Right cardiac atrium (tissue), 5 donors: ENCODE data around the gene PRICKLE1. TPM values are rescaled to one million over a fixed set of nuclear protein-coding genes. Genes with fewer than 3 reads are reported as not detected.

Source experiments
- ATAC-seq, 2 donors: fragments of 200-7000 bp; cut with Tn5 transposase; one replicate each; pipeline versions ENCODE4 v1.8.0 to v1.9.1; 2020; ENCODE audit warnings: moderate library complexity in 2 of 2, mild to moderate bottlenecking in 1 of 2
- DNase-seq, 3 donors: peaks; one replicate each; pipeline ENCODE4 v3.0.0-alpha.2; 2020
- H3K27ac ChIP-seq: one replicate; pipeline ENCODE4 v1.5.1; 2013; ENCODE audit warnings: mild to moderate bottlenecking, low read length, control low read depth, moderate library complexity
- H3K27me3 ChIP-seq: one replicate; pipeline ENCODE4 v1.6.1; 2013; ENCODE audit not compliant: control insufficient read depth, insufficient read depth
- H3K4me1 ChIP-seq: one replicate; pipeline ENCODE4 v1.6.1; 2013; ENCODE audit warnings: low read length; ENCODE audit not compliant: control insufficient read depth, insufficient read depth
- H3K4me3 ChIP-seq: one replicate; pipeline ENCODE4 v1.5.1; 2013; ENCODE audit warnings: low read length, control low read depth
- H3K9me3 ChIP-seq: one replicate; pipeline ENCODE4 v1.6.1; 2013; ENCODE audit warnings: low read length; ENCODE audit not compliant: control insufficient read depth
- WGBS: extraction: QIAGEN DNeasy Blood & Tissue Kit; methylation state at CpG from one replicate; pipeline ENCODE4 v1.1.7; 2013; 5-methylcytosine and 5-hydroxymethylcytosine counted together
- intact Hi-C, 4 donors: fragments of 100-400 bp; cut with DNase I; formaldehyde crosslinking; loops; one replicate each; pipeline versions ENCODE4 v1.11.0 to v1.14.0; 2022 to 2023
- polyA plus RNA-seq: library from polyadenylated mRNA; stranded (reverse); fragments of 200-250 nt; gene quantifications from one replicate; pipeline ENCODE4 v1.2.3, GENCODE V29; 2013
- total RNA-seq, 4 donors: library from RNA; stranded (reverse); fragmentation: NEBNext Ultra II Directional; extraction: Animal tissue kit (Norgen Biotek cat#: 25700); gene quantifications; one replicate each; pipeline ENCODE4 v1.2.1, GENCODE V29; 2021
- donor health status: healthy with polysubstance abuse.
- donor health status: DM: no; HTN: yes; CAD: no.
- donor health status: DM: no; HTN: no; CAD: no.
- donor health status: DM: no; HTN: yes; CAD: no; lungs with severe emphysema.
- donor health status: DM: yes; HTN: yes; CAD: no.

The PRICKLE1 gene
- total and polyA plus RNA-seq, 5 donors: 7.1 to 27.2 (median 24.9) TPM

DNA sequence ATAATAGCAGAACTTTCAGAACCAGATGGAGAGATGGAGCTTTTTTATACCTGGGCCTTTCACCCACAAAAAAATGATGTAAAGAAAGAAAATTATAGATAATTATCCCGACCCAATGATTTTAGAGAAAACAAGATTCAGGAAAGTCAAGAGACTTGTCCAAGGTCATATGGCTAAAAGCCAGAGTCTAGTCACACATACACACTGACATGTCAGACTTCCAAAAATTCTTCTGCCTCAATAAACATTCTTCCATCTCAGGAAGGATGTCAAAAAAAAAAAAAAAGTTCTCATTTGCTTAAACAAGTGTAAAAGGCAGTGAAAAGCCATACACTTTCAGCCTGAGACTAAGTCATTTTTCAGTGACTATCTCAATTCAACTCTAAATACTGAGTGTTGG, 116.0 kb downstream of the PRICKLE1 start:
- ATAC-seq (no peak), DNase-seq (no peak)
- no peaks in the 10 kb centered on the region for H3K27me3 ChIP-seq
- no peak overlapping the region for H3K27ac ChIP-seq
- peaks cover 4% of the 10 kb centered on the region for H3K4me1 ChIP-seq
- no peak overlapping the region for H3K4me3 ChIP-seq
- WGBS: 30% methylated on average over 1 of the region's 1 CpG
- intact Hi-C loops: no loop called here
- no peaks in the 10 kb centered on the region for H3K9me3 ChIP-seq

DNA sequence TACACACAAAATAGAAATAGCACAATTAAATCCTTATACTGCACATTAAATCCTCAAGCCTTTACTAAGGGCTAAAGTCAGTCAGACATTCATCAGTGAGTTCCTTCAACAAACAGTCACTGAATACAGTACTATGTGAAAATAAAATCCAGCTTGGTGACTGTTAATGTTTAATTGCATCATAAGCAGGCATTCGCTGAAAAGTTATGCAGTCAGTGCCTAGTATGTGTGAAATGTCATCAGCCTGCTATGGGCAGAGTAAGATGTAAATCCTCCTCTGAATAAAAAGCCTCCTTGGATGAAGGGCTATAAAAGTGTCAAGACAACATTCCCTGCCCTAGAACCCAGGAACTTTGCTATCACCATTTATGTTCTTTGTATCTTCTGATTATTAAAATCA, 116.4 kb downstream of the PRICKLE1 start:
- DNase-seq (no peak), ATAC-seq (no peak)
- intact Hi-C loops: no loop called here
- peaks cover 4% of the 10 kb centered on the region for H3K4me1 ChIP-seq
- H3K4me3 ChIP-seq: no peak overlapping the region
- H3K27me3 ChIP-seq: no peaks in the 10 kb centered on the region
- H3K27ac ChIP-seq: no peak overlapping the region
- 37% methylated on average over 1 of the region's 1 CpG for WGBS
- no peaks in the 10 kb centered on the region for H3K9me3 ChIP-seq

DNA sequence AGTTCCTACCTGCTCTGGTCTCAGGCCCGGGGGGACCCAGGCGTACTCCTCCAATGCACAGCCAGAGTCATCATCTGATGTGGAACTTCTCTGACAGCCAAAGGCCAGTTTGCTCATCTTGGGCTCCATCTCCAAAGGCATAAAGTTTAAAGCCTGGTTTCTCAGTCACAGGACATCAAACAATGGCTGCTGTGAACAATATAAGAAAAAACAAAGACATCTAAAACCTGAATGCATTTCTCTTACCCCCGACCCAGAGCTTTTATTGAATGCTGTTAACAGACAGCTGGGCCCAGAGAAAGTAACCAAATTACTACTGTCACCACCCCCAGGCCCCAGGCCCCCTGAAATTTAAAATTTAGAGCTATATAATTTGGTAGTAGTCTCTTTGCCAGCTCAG, 117.2 kb downstream of the PRICKLE1 start:
- no peak for DNase-seq
- H3K4me1 ChIP-seq: peaks cover 4% of the 10 kb centered on the region
- no peaks in the 10 kb centered on the region for H3K9me3 ChIP-seq
- ATAC-seq: no peak
- H3K27me3 ChIP-seq: no peaks in the 10 kb centered on the region
- no peak overlapping the region for H3K4me3 ChIP-seq
- H3K27ac ChIP-seq: no peak overlapping the region
- intact Hi-C loops: no loop called here
- 77% methylated on average over 3 of the region's 3 CpGs for WGBS

DNA sequence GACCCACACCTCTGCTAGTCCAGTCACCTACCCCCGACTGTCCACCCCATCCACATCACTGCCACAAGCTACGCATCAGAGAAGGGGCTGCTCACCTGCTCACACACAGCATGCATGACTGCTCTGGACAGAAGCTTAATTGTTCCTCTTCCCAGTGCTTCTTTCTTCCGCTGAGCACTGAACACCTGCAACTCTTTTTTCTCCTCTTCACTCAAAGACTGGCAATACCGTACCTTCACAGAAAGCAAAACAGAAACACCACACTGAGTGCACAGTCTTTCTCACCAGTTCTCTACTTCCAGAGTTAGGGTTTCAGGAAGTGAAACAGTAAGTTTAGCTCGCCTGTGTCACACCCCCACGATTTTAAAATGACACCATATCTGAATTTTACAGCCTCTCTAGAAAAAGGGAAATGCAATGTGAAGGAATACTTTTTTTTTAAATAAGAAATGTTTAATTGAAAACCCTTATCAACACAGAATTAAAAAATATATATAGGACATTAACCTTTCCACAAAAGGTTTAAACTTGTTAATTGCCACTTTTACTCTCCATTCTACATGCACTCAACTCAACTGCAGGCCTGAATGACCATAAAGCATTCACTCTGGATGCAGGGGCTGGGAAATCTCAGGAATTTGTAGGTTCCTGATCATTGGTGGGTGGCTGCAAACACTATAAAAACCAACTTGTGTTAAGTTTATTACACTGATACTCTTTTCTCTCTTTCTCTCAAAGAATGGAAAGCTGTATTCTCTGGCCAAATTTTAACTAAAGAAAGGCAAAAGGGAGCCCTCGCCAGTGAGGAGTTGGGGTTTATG, 120.0 kb downstream of the PRICKLE1 start:
- DNase-seq (no peak), ATAC-seq (no peak)
- Histone ChIP-seq H3K4me3 (no peak overlapping the region), H3K9me3 (no peaks in the 10 kb centered on the region), H3K27ac (no peak overlapping the region), H3K27me3 (no peaks in the 10 kb centered on the region), H3K4me1 (peaks cover 9% of the 10 kb centered on the region)
- 76% methylated on average over 7 of the region's 7 CpGs for WGBS
- intact Hi-C loops: no loop called here

DNA sequence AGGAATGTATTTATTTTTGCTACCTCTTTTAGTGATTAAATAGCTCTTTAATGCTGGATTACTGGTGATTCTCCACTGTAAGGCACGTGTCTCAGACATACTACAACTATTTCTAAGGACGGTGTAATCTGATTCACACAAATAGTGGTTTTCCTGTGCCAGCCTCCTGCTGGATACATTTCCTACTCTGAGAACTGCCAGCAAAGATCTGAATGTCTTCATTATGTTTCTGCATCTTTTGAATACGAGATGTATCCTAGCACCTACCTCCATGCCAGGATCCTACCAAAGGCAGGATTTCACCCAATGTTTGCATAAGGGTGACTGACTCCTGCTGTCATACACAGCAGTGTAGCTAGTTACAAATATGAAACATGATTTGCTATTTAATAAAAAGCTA, 120.6 kb downstream of the PRICKLE1 start:
- ATAC-seq: no peak
- no peak overlapping the region for H3K4me3 ChIP-seq
- DNase-seq: no peak
- no peaks in the 10 kb centered on the region for H3K27me3 ChIP-seq
- intact Hi-C loops: no loop called here
- peaks cover 10% of the 10 kb centered on the region for H3K4me1 ChIP-seq
- WGBS: 30% methylated on average over 3 of the region's 3 CpGs
- no peaks in the 10 kb centered on the region for H3K9me3 ChIP-seq
- H3K27ac ChIP-seq: no peak overlapping the region

DNA sequence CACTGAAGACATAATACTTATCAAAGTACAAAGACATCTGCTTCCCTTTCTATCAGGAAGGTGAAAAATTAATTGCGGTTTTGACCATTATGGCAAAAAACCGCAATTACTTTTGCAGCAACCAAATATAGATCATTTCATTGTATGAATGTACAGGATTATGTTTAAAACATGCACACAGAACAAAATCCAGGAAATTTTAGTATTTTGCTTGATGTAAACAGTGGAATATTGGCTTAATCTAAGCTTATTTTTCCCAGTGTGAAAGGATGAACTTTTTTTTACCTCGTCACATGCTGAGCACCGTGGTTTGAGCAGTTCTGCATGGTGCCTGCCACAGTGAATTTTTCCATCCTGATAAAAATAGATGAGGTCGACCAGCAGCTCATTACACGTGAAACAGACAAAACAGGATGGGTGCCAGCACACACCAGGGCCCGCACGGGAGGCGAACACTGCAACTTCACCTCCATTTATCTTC, 121.2 kb downstream of the PRICKLE1 start:
- intact Hi-C loops: no loop called here
- H3K4me1 ChIP-seq: peaks cover 8% of the 10 kb centered on the region
- no peak overlapping the region for H3K4me3 ChIP-seq
- H3K27ac ChIP-seq: no peak overlapping the region
- DNase-seq: peak; percentile 24 to 70 (median 60)
- no peaks in the 10 kb centered on the region for H3K27me3 ChIP-seq
- ATAC-seq: peak; percentile 61 to 71
- no peaks in the 10 kb centered on the region for H3K9me3 ChIP-seq
- 37% methylated on average over 9 of the region's 9 CpGs for WGBS

DNA sequence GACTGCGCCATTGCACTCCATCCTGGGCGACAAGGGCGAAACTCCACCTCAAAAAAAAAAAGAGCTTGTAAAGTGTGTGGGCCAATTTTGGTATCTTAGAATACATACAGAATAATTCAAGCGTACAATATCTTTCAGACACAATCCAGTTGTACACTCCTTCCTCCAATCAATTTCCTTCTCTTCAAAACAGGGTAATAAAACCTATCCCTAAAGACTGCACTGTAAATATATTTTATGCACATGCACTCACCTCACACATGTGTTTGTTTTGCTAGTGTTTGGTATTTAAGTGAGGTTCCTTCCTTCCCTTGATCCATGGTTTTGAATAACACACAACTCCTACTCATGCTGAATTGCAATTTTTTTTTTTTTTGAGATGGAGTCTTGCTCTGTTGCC, 125.9 kb downstream of the PRICKLE1 start:
- 100% methylated on average over 4 of the region's 4 CpGs for WGBS
- intact Hi-C loops: no loop called here

DNA sequence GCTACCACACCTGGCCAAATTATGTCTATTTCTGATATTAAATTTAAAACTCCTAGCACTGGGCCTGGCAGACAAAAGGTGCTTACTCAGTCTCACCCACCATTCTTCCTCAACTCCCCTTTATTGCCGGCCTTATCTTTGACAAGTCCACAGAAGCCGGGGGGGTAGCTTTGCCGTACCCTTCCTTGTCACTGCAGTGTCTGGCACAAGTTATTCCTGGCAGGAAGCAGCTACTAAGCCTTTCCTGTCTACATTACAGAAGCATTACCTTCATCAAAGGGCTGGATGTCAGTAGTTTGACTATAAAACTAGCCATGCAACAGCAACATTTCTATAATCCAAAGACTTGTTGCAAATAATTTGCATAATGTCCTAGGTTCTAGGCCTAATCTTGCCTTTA, 127.1 kb downstream of the PRICKLE1 start:
- no peak overlapping the region for H3K4me3 ChIP-seq
- no peak overlapping the region for H3K27ac ChIP-seq
- ATAC-seq (peak in 1 of 2 donors; percentile 30), DNase-seq (no peak)
- intact Hi-C loops: no loop called here
- 29% methylated on average over 3 of the region's 3 CpGs for WGBS
- H3K27me3 ChIP-seq: no peaks in the 10 kb centered on the region
- no peaks in the 10 kb centered on the region for H3K9me3 ChIP-seq
- H3K4me1 ChIP-seq: peaks cover 5% of the 10 kb centered on the region

More for the DNA sequence above, 125.9 kb downstream of the PRICKLE1 start:
- no peak for DNase-seq
- Histone ChIP-seq H3K27me3 (no peaks in the 10 kb centered on the region), H3K4me1 (peaks cover 5% of the 10 kb centered on the region), H3K4me3 (no peak overlapping the region), H3K27ac (no peak overlapping the region), H3K9me3 (no peaks in the 10 kb centered on the region)
- no peak for ATAC-seq

DNA sequence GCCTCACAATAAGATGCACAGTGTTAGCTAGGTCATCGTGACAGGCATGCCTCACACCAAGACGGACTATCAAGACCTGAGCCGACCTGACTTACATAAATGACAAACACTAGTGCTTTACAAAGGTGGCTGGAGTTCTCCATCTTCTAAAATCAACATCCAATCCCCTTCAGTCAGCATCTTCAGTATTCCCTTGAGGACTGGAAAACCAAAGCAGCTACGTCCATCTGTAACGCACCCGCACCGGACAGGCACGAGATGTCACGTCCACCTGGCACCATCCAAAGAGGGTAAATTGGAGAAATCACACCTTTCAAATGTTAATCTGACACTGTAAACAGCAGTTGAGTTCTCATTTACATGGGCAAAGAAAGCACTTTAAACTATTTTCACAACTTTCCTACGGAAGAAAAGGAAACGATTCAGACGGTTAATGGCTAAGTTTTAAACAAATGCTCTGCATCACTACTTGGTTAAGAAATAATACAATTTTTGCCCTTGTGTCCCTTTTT, 130.2 kb downstream of the PRICKLE1 start:
- Histone ChIP-seq H3K27ac (no peak overlapping the region), H3K4me1 (no peaks in the 10 kb centered on the region), H3K4me3 (no peak overlapping the region), H3K9me3 (no peaks in the 10 kb centered on the region), H3K27me3 (no peaks in the 10 kb centered on the region)
- WGBS: 87% methylated on average over 12 of the region's 12 CpGs
- intact Hi-C loops: no loop called here
- no peak for DNase-seq
- ATAC-seq: no peak

DNA sequence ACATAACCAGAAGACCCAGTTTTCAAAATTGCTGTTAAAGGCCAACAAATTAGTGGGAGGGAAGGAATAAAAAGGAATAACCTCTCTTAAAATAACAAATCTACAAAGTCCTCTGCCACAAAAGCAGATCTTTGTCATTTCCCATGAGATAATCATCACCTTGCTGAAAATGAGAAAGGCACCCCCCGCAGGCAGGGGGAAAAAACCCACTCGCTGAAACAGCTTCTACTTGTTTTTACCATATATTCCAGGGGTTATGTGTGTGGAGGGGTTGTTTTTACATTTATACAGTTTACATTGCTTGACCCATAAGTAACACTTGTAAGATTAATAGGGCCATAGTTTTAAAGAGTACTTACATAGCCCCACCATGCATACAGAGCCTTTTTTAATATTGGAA, 131.0 kb downstream of the PRICKLE1 start:
- Histone ChIP-seq H3K27me3 (no peaks in the 10 kb centered on the region), H3K4me1 (no peaks in the 10 kb centered on the region), H3K9me3 (no peaks in the 10 kb centered on the region), H3K27ac (no peak overlapping the region), H3K4me3 (no peak overlapping the region)
- intact Hi-C loops: no loop called here
- DNase-seq (no peak), ATAC-seq (no peak)
- WGBS: 86% methylated on average over 2 of the region's 2 CpGs

DNA sequence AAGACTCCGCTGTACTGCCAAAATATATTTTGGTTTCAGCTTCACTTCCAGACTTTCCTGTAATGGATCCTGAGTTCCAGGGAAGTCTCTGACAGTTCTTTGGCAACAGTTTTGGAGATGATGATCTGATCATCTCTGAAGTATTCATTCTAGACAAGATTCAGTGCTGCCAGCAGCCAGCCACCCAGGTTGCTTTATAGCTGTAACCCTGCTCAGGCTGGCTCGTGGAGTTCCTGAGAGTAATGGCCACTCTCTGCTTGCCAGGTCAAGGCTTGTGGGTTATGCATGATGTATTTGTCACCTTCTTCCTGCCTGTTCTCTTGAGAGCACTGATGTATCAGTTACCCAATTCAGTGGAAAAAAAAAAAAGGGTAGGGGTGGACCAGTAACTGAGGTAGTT, 139.3 kb downstream of the PRICKLE1 start:
- intact Hi-C loops: no loop called here
- 55% methylated on average over 2 of the region's 2 CpGs for WGBS
- Histone ChIP-seq H3K27me3 (no peaks in the 10 kb centered on the region), H3K9me3 (no peaks in the 10 kb centered on the region), H3K27ac (no peak overlapping the region), H3K4me1 (no peaks in the 10 kb centered on the region), H3K4me3 (no peak overlapping the region)
- DNase-seq (no peak), ATAC-seq (peak; percentile 43 to 53)
